HEK293 (cell line): Measurements from ENCODE around the gene AQP1.

Experiments
- CTCF ChIA-PET: fragments of 350-600 bp; formaldehyde crosslinking; extraction: SDS; loops from one replicate; lab custom pipeline; 2021; ENCODE audit warnings: antibody characterized with exemption; lab: Yijun Ruan, JAX
- POLR2A ChIA-PET: fragments of 300-600 bp; formaldehyde crosslinking; extraction: SDS; loops from one replicate; lab custom pipeline; 2020; ENCODE audit warnings: antibody characterized with exemption, inconsistent platforms; lab: Yijun Ruan, JAX
- H3K27ac ChIP-seq: fragments of 200-500 bp; sonication (Bioruptor generic); 2 replicates; pipeline ENCODE4 v1.5.1; 2014; ENCODE audit warnings: low read depth, low read length, control low read depth, inconsistent platforms; ENCODE audit errors: extremely low read depth
- H3K36me3 ChIP-seq, 2 experiments: fragments of 200-500 bp in 1 of 2; sonication (Bioruptor generic) in 1 of 2; 1 replicate in 1 of 2; 2 replicates in 1 of 2; pipeline ENCODE4 v1.5.1; 2014 to 2017; ENCODE audit warnings: inconsistent platforms in 2 of 2, low read length in 2 of 2; ENCODE audit not compliant: control insufficient read depth in 2 of 2, insufficient read depth in 1 of 2
- H3K4me1 ChIP-seq: fragments of 200-500 bp; sonication (Bioruptor generic); 2 replicates; pipeline ENCODE4 v1.5.1; 2014; ENCODE audit warnings: mild to moderate bottlenecking, low read length, inconsistent platforms; ENCODE audit not compliant: control insufficient read depth, insufficient read depth
- H3K4me3 ChIP-seq: 2 replicates; pipeline ENCODE4 v1.5.1; 2011; ENCODE audit warnings: low read depth, mild to moderate bottlenecking, control low read depth, low read length, moderate library complexity
- H3K9me3 ChIP-seq: fragments of 200-500 bp; sonication (Bioruptor generic); 2 replicates; pipeline ENCODE4 v1.5.1; 2014; ENCODE audit warnings: low read depth, low read length, inconsistent platforms; ENCODE audit not compliant: control insufficient read depth, insufficient read depth
- AEBP2 ChIP-seq: fragments of 450-650 bp; formaldehyde crosslinking; IDR thresholded peaks from 2 replicates; pipeline ENCODE4 v1.5.1; 2016; ENCODE audit warnings: missing biosample characterization, missing genetic modification characterization, borderline replicate concordance
- IKZF3 ChIP-seq: fragments of 450-650 bp; IDR thresholded peaks from 2 replicates; pipeline ENCODE4 v1.5.0; 2018; ENCODE audit warnings: missing biosample characterization, mild to moderate bottlenecking, missing genetic modification characterization, moderate library complexity
- KLF8 ChIP-seq: fragments of 450-650 bp; formaldehyde crosslinking; IDR thresholded peaks from 2 replicates; pipeline ENCODE4 v1.5.1; 2016; ENCODE audit warnings: missing biosample characterization, missing genetic modification characterization
- PBX3 ChIP-seq: sonication (generic); formaldehyde crosslinking; IDR thresholded peaks from 2 replicates; pipeline ENCODE4 v1.8.1; 2022; ENCODE audit warnings: mild to moderate bottlenecking, moderate library complexity, missing genetic modification reagents
- REST ChIP-seq: fragments of 450-650 bp; formaldehyde crosslinking; IDR thresholded peaks from 2 replicates; pipeline ENCODE4 v1.5.1; 2016; ENCODE audit warnings: missing biosample characterization, missing genetic modification characterization
- SCRT2 ChIP-seq: fragments of 450-650 bp; formaldehyde crosslinking; IDR thresholded peaks from 2 replicates; pipeline ENCODE4 v1.5.1; 2016; ENCODE audit warnings: missing biosample characterization, missing genetic modification characterization
- ZBTB17 ChIP-seq: fragments of 450-650 bp; formaldehyde crosslinking; IDR thresholded peaks from 2 replicates; pipeline ENCODE4 v1.5.1; 2016; ENCODE audit warnings: missing biosample characterization, missing genetic modification characterization
- ZBTB26 ChIP-seq: fragments of 450-650 bp; formaldehyde crosslinking; optimal IDR thresholded peaks from 2 replicates; pipeline ENCODE3; 2016; ENCODE audit warnings: missing biosample characterization, mild to moderate bottlenecking, missing genetic modification characterization
- ZBTB8A ChIP-seq: fragments of 450-650 bp; formaldehyde crosslinking; IDR thresholded peaks from 2 replicates; pipeline ENCODE4 v1.5.1; 2016; ENCODE audit warnings: missing biosample characterization, missing genetic modification characterization
- ZIC2 ChIP-seq: fragments of 450-650 bp; formaldehyde crosslinking; IDR thresholded peaks from 2 replicates; pipeline ENCODE4 v1.5.1; 2016; ENCODE audit warnings: missing biosample characterization, missing genetic modification characterization
- ZNF133 ChIP-seq: fragments of 450-650 bp; formaldehyde crosslinking; IDR thresholded peaks from 2 replicates; pipeline ENCODE4 v1.5.1; 2016; ENCODE audit warnings: missing biosample characterization, missing genetic modification characterization
- ZNF24 ChIP-seq: fragments of 450-650 bp; formaldehyde crosslinking; IDR thresholded peaks from 2 replicates; pipeline ENCODE4 v1.5.1; 2016; ENCODE audit warnings: missing biosample characterization, missing genetic modification characterization
- ZNF423 ChIP-seq: fragments of 450-650 bp; formaldehyde crosslinking; IDR thresholded peaks from 2 replicates; pipeline ENCODE4 v1.5.1; 2016; ENCODE audit warnings: missing biosample characterization, missing genetic modification characterization
- ZNF449 ChIP-seq: fragments of 450-650 bp; formaldehyde crosslinking; IDR thresholded peaks from 2 replicates; pipeline ENCODE4 v1.5.1; 2017; ENCODE audit warnings: missing biosample characterization, mild to moderate bottlenecking, missing genetic modification characterization, moderate library complexity
- ZNF544 ChIP-seq: fragments of 450-650 bp; formaldehyde crosslinking; IDR thresholded peaks from 2 replicates; pipeline ENCODE4 v1.5.0; 2017; ENCODE audit warnings: missing biosample characterization, missing genetic modification characterization
- ZNF571 ChIP-seq: fragments of 450-650 bp; formaldehyde crosslinking; IDR thresholded peaks from 2 replicates; pipeline ENCODE4 v1.5.0; 2017; ENCODE audit warnings: missing biosample characterization, missing genetic modification characterization
- ZNF596 ChIP-seq: fragments of 450-650 bp; IDR thresholded peaks from 2 replicates; pipeline ENCODE4 v1.5.0; 2018; ENCODE audit warnings: missing biosample characterization, mild to moderate bottlenecking, missing genetic modification characterization, moderate library complexity
- ZNF621 ChIP-seq: fragments of 450-650 bp; formaldehyde crosslinking; IDR thresholded peaks from 2 replicates; pipeline ENCODE4 v1.5.1; 2017; ENCODE audit warnings: missing biosample characterization, missing genetic modification characterization
- ZNF654 ChIP-seq: fragments of 450-650 bp; formaldehyde crosslinking; IDR thresholded peaks from 2 replicates; pipeline ENCODE4 v1.5.1; 2016; ENCODE audit warnings: low read depth, missing biosample characterization, missing genetic modification characterization
- ZNF677 ChIP-seq: fragments of 450-650 bp; IDR thresholded peaks from 2 replicates; pipeline ENCODE4 v1.5.0; 2018; ENCODE audit warnings: missing biosample characterization, mild to moderate bottlenecking, missing genetic modification characterization, moderate library complexity
- ZNF791 ChIP-seq: fragments of 450-650 bp; formaldehyde crosslinking; IDR thresholded peaks from 2 replicates; pipeline ENCODE4 v1.5.1; 2016; ENCODE audit warnings: missing biosample characterization, missing genetic modification characterization
- ZNF792 ChIP-seq: fragments of 450-650 bp; formaldehyde crosslinking; IDR thresholded peaks from 2 replicates; pipeline ENCODE4 v1.5.1; 2016; ENCODE audit warnings: missing biosample characterization, missing genetic modification characterization
- ZSCAN4 ChIP-seq: fragments of 450-650 bp; formaldehyde crosslinking; IDR thresholded peaks from 2 replicates; pipeline ENCODE4 v1.5.1; 2017; ENCODE audit warnings: missing biosample characterization, missing genetic modification characterization

AQP1 gene

GRCh38 chr7:30880125-30880720 lies 31.4 kb upstream of the AQP1 start:
- no peak for TF ChIP-seq ZSCAN4 (tag by site-specific recombination)
- no peak for TF ChIP-seq ZNF677 (tag by site-specific recombination)
- no peak for TF ChIP-seq ZNF792 (tag by site-specific recombination)
- TF ChIP-seq KLF8 (tag by site-specific recombination): no peak
- no peak for TF ChIP-seq IKZF3 (tag by site-specific recombination)
- no peak for TF ChIP-seq ZNF621
- no peak for TF ChIP-seq ZNF791 (tag by site-specific recombination)
- no peak for TF ChIP-seq ZNF654
- TF ChIP-seq ZNF133: no peak
- TF ChIP-seq PBX3 (CRISPR knock-in tag): no peak
- no peak for TF ChIP-seq ZNF544
- no peak for TF ChIP-seq ZNF571 (tag by site-specific recombination)
- Histone ChIP-seq H3K36me3 (no peaks in the 10 kb centered on the region), H3K9me3 (no peaks in the 10 kb centered on the region), H3K4me1 (no peaks in the 10 kb centered on the region), H3K27ac (no peak overlapping the region), H3K4me3 (no peak overlapping the region)
- ChIA-PET POLR2A (no interaction called here), CTCF (no interaction called here)

- H3K27ac ChIP-seq: no peak overlapping the region
- H3K4me3 ChIP-seq: no peak overlapping the region
- H3K9me3 ChIP-seq: no peaks in the 10 kb centered on the region
- TF ChIP-seq ZBTB17 (no peak), ZBTB26 (tag by site-specific recombination) (no peak), ZIC2 (tag by site-specific recombination) (no peak)
- no peaks in the 10 kb centered on the region for H3K4me1 ChIP-seq
- POLR2A ChIA-PET: no interaction called here
- no peaks in the 10 kb centered on the region for H3K36me3 ChIP-seq
- CTCF ChIA-PET: no interaction called here
These were observed 30.7 kb upstream of the AQP1 start for GRCh38 chr7:30880941-30881340.

GRCh38 chr7:30881448-30881847 lies 30.2 kb upstream of the AQP1 start:
- H3K4me1 ChIP-seq: no peaks in the 10 kb centered on the region
- ChIA-PET POLR2A (no interaction called here), CTCF (interaction anchor here (0.5 kb wide), 1 partner anchor 90 kb away, joined by 4 read pairs; no protein-coding TSS in a partner anchor)
- H3K36me3 ChIP-seq: no peaks in the 10 kb centered on the region
- no peak overlapping the region for H3K27ac ChIP-seq
- no peak overlapping the region for H3K4me3 ChIP-seq
- no peaks in the 10 kb centered on the region for H3K9me3 ChIP-seq
- no peak for TF ChIP-seq ZNF449 (tag by site-specific recombination)
- TF ChIP-seq ZNF24 (tag by site-specific recombination): no peak
- TF ChIP-seq ZNF544: no peak
- TF ChIP-seq ZNF423 (tag by site-specific recombination): no peak
- no peak for TF ChIP-seq REST (tag by site-specific recombination)
- no peak for TF ChIP-seq ZBTB8A (tag by site-specific recombination)
- no peak for TF ChIP-seq SCRT2 (tag by site-specific recombination)
- TF ChIP-seq ZNF596: no peak
- TF ChIP-seq AEBP2 (tag by site-specific recombination): no peak
